IgD-negative memory B cell (primary cell): ENCODE results near the gene ACTL7A. TPM values are rescaled to one million over a fixed set of nuclear protein-coding genes. Genes with fewer than 3 reads are reported as not detected.

ENCODE experiments used
- H3K27ac Mint-ChIP-seq, 3 donors: one replicate each; pipeline ENCODE4 v1.8.0; 2020 to 2022; ENCODE audit warnings: mild to moderate bottlenecking in 3 of 3, mixed read lengths in 3 of 3, moderate library complexity in 1 of 3
- H3K27me3 Mint-ChIP-seq: one replicate; pipeline ENCODE4 v1.8.0; 2021; ENCODE audit warnings: mixed read lengths
- H3K36me3 Mint-ChIP-seq: one replicate; pipeline ENCODE4 v1.8.0; 2020; ENCODE audit warnings: mild to moderate bottlenecking, mixed read lengths
- H3K4me1 Mint-ChIP-seq, 3 donors: one replicate each; pipeline ENCODE4 v1.8.0; 2020 to 2022; ENCODE audit warnings: mixed read lengths in 3 of 3, mild to moderate bottlenecking in 1 of 3
- H3K4me3 Mint-ChIP-seq, 4 donors: one replicate each; pipeline ENCODE4 v1.8.0; 2020 to 2022; ENCODE audit warnings: mild to moderate bottlenecking in 4 of 4, mixed read lengths in 4 of 4, moderate library complexity in 3 of 4
- H3K9me3 Mint-ChIP-seq, 3 donors: one replicate each; pipeline ENCODE4 v1.8.0; 2020 to 2021; ENCODE audit warnings: mixed read lengths in 3 of 3, mild to moderate bottlenecking in 1 of 3
- polyA plus RNA-seq: library from polyadenylated mRNA; unstranded; fragments of 300-500 nt; fragmentation: Illumina TruSeq; gene quantifications from one replicate; pipeline ENCODE4 v1.2.3, GENCODE V29; 2021

The ACTL7A gene
- polyA plus RNA-seq, 1 donor from 2014 or later: not detected

GRCh38 chr9:108857572-108857971 lies 4.5 kb upstream of the ACTL7A start:
- Mint-ChIP-seq H3K4me1 (no peaks in the 10 kb centered on the region), H3K9me3 (peaks cover 0 to 5% (median 0%) of the 10 kb centered on the region in 3 donors), H3K36me3 (no peaks in the 10 kb centered on the region), H3K27me3 (no peaks in the 10 kb centered on the region), H3K27ac (no peak overlapping the region), H3K4me3 (no peak overlapping the region)

- no peaks in the 10 kb centered on the region for H3K4me1 Mint-ChIP-seq
- H3K9me3 Mint-ChIP-seq: peaks cover 0 to 5% (median 0%) of the 10 kb centered on the region in 3 donors
- H3K27me3 Mint-ChIP-seq: no peaks in the 10 kb centered on the region
- H3K4me3 Mint-ChIP-seq: no peak overlapping the region
- H3K27ac Mint-ChIP-seq: no peak overlapping the region
- no peaks in the 10 kb centered on the region for H3K36me3 Mint-ChIP-seq
Observed at GRCh38 chr9:108859459-108860114, 2.5 kb upstream of the ACTL7A start.

- H3K36me3 Mint-ChIP-seq: no peaks in the 10 kb centered on the region
Observed at GRCh38 chr9:108860354-108860753, 1.7 kb upstream of the ACTL7A start.

GRCh38 chr9:108860764-108861163 lies 1.3 kb upstream of the ACTL7A start:
- Mint-ChIP-seq H3K27ac (no peak overlapping the region), H3K4me3 (no peak overlapping the region), H3K36me3 (no peaks in the 10 kb centered on the region), H3K27me3 (no peaks in the 10 kb centered on the region), H3K9me3 (peaks cover 0 to 5% (median 0%) of the 10 kb centered on the region in 3 donors), H3K4me1 (no peaks in the 10 kb centered on the region)

More at GRCh38 chr9:108860354-108860753, 1.7 kb upstream of the ACTL7A start:
- Mint-ChIP-seq H3K27ac (no peak overlapping the region), H3K4me3 (no peak overlapping the region), H3K9me3 (peaks cover 0 to 5% (median 0%) of the 10 kb centered on the region in 3 donors), H3K27me3 (no peaks in the 10 kb centered on the region), H3K4me1 (no peaks in the 10 kb centered on the region)

- no peaks in the 10 kb centered on the region for H3K4me1 Mint-ChIP-seq
- no peaks in the 10 kb centered on the region for H3K36me3 Mint-ChIP-seq
- no peak overlapping the region for H3K4me3 Mint-ChIP-seq
- H3K27ac Mint-ChIP-seq: no peak overlapping the region
- peaks cover 0 to 5% (median 0%) of the 10 kb centered on the region in 3 donors for H3K9me3 Mint-ChIP-seq
- H3K27me3 Mint-ChIP-seq: no peaks in the 10 kb centered on the region
Observed at GRCh38 chr9:108861464-108861863, 602 bp upstream of the ACTL7A start.

- Mint-ChIP-seq H3K27ac (no peak overlapping the region), H3K27me3 (no peaks in the 10 kb centered on the region), H3K4me1 (no peaks in the 10 kb centered on the region)
Observed at GRCh38 chr9:108863891-108864290, 1.8 kb downstream of the ACTL7A start.

GRCh38 chr9:108864446-108864845 lies 2.4 kb downstream of the ACTL7A start:
- no peaks in the 10 kb centered on the region for H3K9me3 Mint-ChIP-seq
- H3K36me3 Mint-ChIP-seq: peaks cover 8% of the 10 kb centered on the region
- H3K4me3 Mint-ChIP-seq: no peak overlapping the region
- H3K27me3 Mint-ChIP-seq: no peaks in the 10 kb centered on the region
- no peak overlapping the region for H3K27ac Mint-ChIP-seq
- no peaks in the 10 kb centered on the region for H3K4me1 Mint-ChIP-seq

More at GRCh38 chr9:108863891-108864290, 1.8 kb downstream of the ACTL7A start:
- Mint-ChIP-seq H3K4me3 (no peak overlapping the region), H3K36me3 (peaks cover 8% of the 10 kb centered on the region), H3K9me3 (no peaks in the 10 kb centered on the region)

GRCh38 chr9:108865037-108865436 lies 3.0 kb downstream of the ACTL7A start:
- H3K36me3 Mint-ChIP-seq: peaks cover 8% of the 10 kb centered on the region
- no peak overlapping the region for H3K4me3 Mint-ChIP-seq
- H3K4me1 Mint-ChIP-seq: no peaks in the 10 kb centered on the region
- no peaks in the 10 kb centered on the region for H3K9me3 Mint-ChIP-seq
- no peak overlapping the region for H3K27ac Mint-ChIP-seq
- H3K27me3 Mint-ChIP-seq: no peaks in the 10 kb centered on the region

GRCh38 chr9:108866001-108866420 lies 3.9 kb downstream of the ACTL7A start:
- Mint-ChIP-seq H3K4me1 (no peaks in the 10 kb centered on the region), H3K27ac (no peak overlapping the region), H3K4me3 (no peak overlapping the region), H3K36me3 (peaks cover 12% of the 10 kb centered on the region), H3K9me3 (no peaks in the 10 kb centered on the region), H3K27me3 (no peaks in the 10 kb centered on the region)

GRCh38 chr9:108867116-108867515 lies 5.0 kb downstream of the ACTL7A start:
- Mint-ChIP-seq H3K36me3 (peaks cover 19% of the 10 kb centered on the region), H3K27me3 (no peaks in the 10 kb centered on the region), H3K4me1 (no peaks in the 10 kb centered on the region), H3K27ac (no peak overlapping the region), H3K4me3 (no peak overlapping the region), H3K9me3 (peaks cover 0 to 5% (median 0%) of the 10 kb centered on the region in 3 donors)

GRCh38 chr9:108867829-108868228 lies 5.8 kb downstream of the ACTL7A start:
- Mint-ChIP-seq H3K4me3 (no peak overlapping the region), H3K27me3 (no peaks in the 10 kb centered on the region), H3K4me1 (no peaks in the 10 kb centered on the region), H3K36me3 (peaks cover 22% of the 10 kb centered on the region), H3K27ac (no peak overlapping the region), H3K9me3 (peaks cover 0 to 5% (median 0%) of the 10 kb centered on the region in 3 donors)

- peaks cover 0 to 5% (median 0%) of the 10 kb centered on the region in 3 donors for H3K9me3 Mint-ChIP-seq
- no peak overlapping the region for H3K4me3 Mint-ChIP-seq
- H3K27me3 Mint-ChIP-seq: no peaks in the 10 kb centered on the region
- no peak overlapping the region for H3K27ac Mint-ChIP-seq
- peaks cover 23% of the 10 kb centered on the region for H3K36me3 Mint-ChIP-seq
- no peaks in the 10 kb centered on the region for H3K4me1 Mint-ChIP-seq
Observed at GRCh38 chr9:108869092-108869725, 7.1 kb downstream of the ACTL7A start.

- Mint-ChIP-seq H3K27me3 (no peaks in the 10 kb centered on the region), H3K36me3 (peaks cover 29% of the 10 kb centered on the region), H3K27ac (no peak overlapping the region), H3K4me3 (no peak overlapping the region), H3K4me1 (no peaks in the 10 kb centered on the region), H3K9me3 (peaks cover 0 to 5% (median 0%) of the 10 kb centered on the region in 3 donors)
Observed at GRCh38 chr9:108874058-108874788, 12.2 kb downstream of the ACTL7A start.

- no peak overlapping the region for H3K4me3 Mint-ChIP-seq
- peaks cover 27% of the 10 kb centered on the region for H3K36me3 Mint-ChIP-seq
- H3K27ac Mint-ChIP-seq: no peak overlapping the region
- no peaks in the 10 kb centered on the region for H3K27me3 Mint-ChIP-seq
- H3K4me1 Mint-ChIP-seq: no peaks in the 10 kb centered on the region
- peaks cover 0 to 5% (median 0%) of the 10 kb centered on the region in 3 donors for H3K9me3 Mint-ChIP-seq
Observed at GRCh38 chr9:108876425-108876824, 14.4 kb downstream of the ACTL7A start.

GRCh38 chr9:108877524-108877923 lies 15.5 kb downstream of the ACTL7A start:
- H3K4me1 Mint-ChIP-seq: no peaks in the 10 kb centered on the region
- no peak overlapping the region for H3K4me3 Mint-ChIP-seq
- no peak overlapping the region for H3K27ac Mint-ChIP-seq
- H3K9me3 Mint-ChIP-seq: no peaks in the 10 kb centered on the region
- peaks cover 18% of the 10 kb centered on the region for H3K36me3 Mint-ChIP-seq
- no peaks in the 10 kb centered on the region for H3K27me3 Mint-ChIP-seq
